OCI-LY1 (cell line): ENCODE results near the gene METTL4.

ENCODE experiments used
- H2AFZ ChIP-seq: fragments of 200-600 bp; sonication (generic), shearing (Covaris generic); 2 replicates; pipeline ENCODE4 v1.6.0; 2014; ENCODE audit warnings: antibody characterized with exemption, mild to moderate bottlenecking, low read length
- H3F3A ChIP-seq: fragments of 200-600 bp; sonication (generic), shearing (Covaris generic); 2 replicates; pipeline ENCODE4 v1.6.0; 2014; ENCODE audit warnings: mild to moderate bottlenecking, antibody characterized with exemption, low read length, moderate library complexity; ENCODE audit not compliant: insufficient read depth
- H3K27ac ChIP-seq: fragments of 200-600 bp; sonication (generic); 2 replicates; pipeline ENCODE4 v1.5.1; 2014; ENCODE audit warnings: low read length, mixed run types, mild to moderate bottlenecking, low read depth; ENCODE audit not compliant: poor library complexity, severe bottlenecking
- H3K27me3 ChIP-seq: fragments of 200-600 bp; sonication (generic); 2 replicates; pipeline ENCODE4 v1.6.0; 2014; ENCODE audit warnings: antibody characterized with exemption, mild to moderate bottlenecking, low read length, moderate library complexity; ENCODE audit not compliant: insufficient read depth
- H3K36me3 ChIP-seq: fragments of 200-600 bp; sonication (generic); 2 replicates; pipeline ENCODE4 v1.6.1; 2014; ENCODE audit warnings: mild to moderate bottlenecking, antibody characterized with exemption, low read length, moderate library complexity, mixed read lengths; ENCODE audit not compliant: insufficient read depth
- H3K4me1 ChIP-seq: fragments of 200-600 bp; sonication (generic); 2 replicates; pipeline ENCODE4 v1.5.1; 2014; ENCODE audit warnings: mild to moderate bottlenecking, low read length, moderate library complexity; ENCODE audit not compliant: insufficient read depth, severe bottlenecking
- H3K4me2 ChIP-seq: fragments of 200-600 bp; sonication (generic), shearing (Covaris generic); 2 replicates; pipeline ENCODE4 v1.6.1; 2014; ENCODE audit warnings: low read length
- H3K4me3 ChIP-seq: fragments of 200-600 bp; sonication (generic); 2 replicates; pipeline ENCODE4 v1.5.1; 2014; ENCODE audit warnings: low read length, low read depth, mild to moderate bottlenecking, mixed read lengths; ENCODE audit not compliant: poor library complexity, severe bottlenecking
- H3K79me2 ChIP-seq: fragments of 200-600 bp; shearing (Covaris generic); 2 replicates; pipeline ENCODE4 v1.6.1; 2016; ENCODE audit warnings: mixed run types, low read length, mixed read lengths; ENCODE audit not compliant: insufficient read depth
- H3K9ac ChIP-seq: fragments of 200-600 bp; sonication (generic), shearing (Covaris generic); 2 replicates; pipeline ENCODE4 v1.6.1; 2014; ENCODE audit warnings: mild to moderate bottlenecking, low read length, mixed read lengths
- H3K9me2 ChIP-seq: fragments of 200-600 bp; sonication (generic), shearing (Covaris generic); 2 replicates; pipeline ENCODE4 v1.6.1; 2014; ENCODE audit warnings: low read depth, mild to moderate bottlenecking, low read length, mixed read lengths
- H3K9me3 ChIP-seq: fragments of 200-600 bp; shearing (Covaris generic); 2 replicates; pipeline ENCODE4 v1.6.1; 2014; ENCODE audit warnings: low read length, mixed read lengths
- H4K20me1 ChIP-seq: fragments of 200-600 bp; sonication (generic), shearing (Covaris generic); 2 replicates; pipeline ENCODE4 v1.6.0; 2016; ENCODE audit warnings: mild to moderate bottlenecking, low read length; ENCODE audit not compliant: insufficient read depth
- CTCF ChIP-seq: fragments of 200-600 bp; sonication (generic), shearing (Covaris generic); IDR thresholded peaks from 2 replicates; pipeline ENCODE4 v1.5.1; 2017; ENCODE audit warnings: mild to moderate bottlenecking, antibody characterized with exemption, low read length, moderate library complexity, mixed read lengths
- EZH2 ChIP-seq: fragments of 200-600 bp; sonication (generic), shearing (Covaris generic); IDR thresholded peaks from 2 replicates; pipeline ENCODE4 v1.8.0; 2017; ENCODE audit warnings: borderline replicate concordance, mixed run types, mild to moderate bottlenecking, antibody characterized with exemption, low read length, moderate library complexity, mixed read lengths

The METTL4 gene

DNA sequence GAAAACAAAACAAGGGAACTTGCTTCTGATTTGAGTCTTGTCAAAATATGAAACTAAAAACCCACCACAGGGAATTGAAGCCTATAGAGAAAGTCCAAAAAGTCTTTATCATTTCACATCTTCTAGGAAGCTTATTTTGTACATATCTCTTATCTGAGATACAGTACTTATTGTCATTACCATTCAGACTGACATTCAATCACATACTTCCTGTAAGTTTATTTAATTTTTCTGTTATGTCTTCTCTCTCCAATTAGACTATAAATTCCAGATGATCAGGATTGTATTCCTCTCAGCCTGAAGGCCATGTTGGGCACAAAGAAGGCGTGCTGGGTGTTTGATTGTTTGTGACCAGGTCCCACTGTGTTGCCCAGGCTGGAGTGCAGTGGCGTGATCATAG, 59.2 kb downstream of the METTL4 start:
- Histone ChIP-seq H3K9me2 (no peaks in the 10 kb centered on the region), H4K20me1 (no peaks in the 10 kb centered on the region), H3K9ac (no peak overlapping the region), H3K27ac (no peak overlapping the region), H2AFZ (no peak overlapping the region), H3K79me2 (no peaks in the 10 kb centered on the region), H3K27me3 (no peaks in the 10 kb centered on the region), H3K4me1 (peaks cover 15% of the 10 kb centered on the region), H3F3A (no peaks in the 10 kb centered on the region), H3K4me2 (no peak overlapping the region), H3K4me3 (no peak overlapping the region), H3K9me3 (no peaks in the 10 kb centered on the region), H3K36me3 (no peaks in the 10 kb centered on the region)
- no peak for TF ChIP-seq EZH2
- TF ChIP-seq CTCF, result no peak

- H3K36me3 ChIP-seq, result no peaks in the 10 kb centered on the region
- no peaks in the 10 kb centered on the region for H4K20me1 ChIP-seq
- H3K4me2 ChIP-seq, result no peak overlapping the region
- TF ChIP-seq CTCF, result no peak
- TF ChIP-seq EZH2, result no peak
- H2AFZ ChIP-seq, result no peak overlapping the region
- H3K9ac ChIP-seq, result no peak overlapping the region
- H3K27ac ChIP-seq, result no peak overlapping the region
- H3K9me2 ChIP-seq, result no peaks in the 10 kb centered on the region
- no peaks in the 10 kb centered on the region for H3K27me3 ChIP-seq
- H3K4me3 ChIP-seq, result no peak overlapping the region
- peaks cover 12% of the 10 kb centered on the region for H3K4me1 ChIP-seq
- no peaks in the 10 kb centered on the region for H3K9me3 ChIP-seq
- H3F3A ChIP-seq, result no peaks in the 10 kb centered on the region
- H3K79me2 ChIP-seq, result no peaks in the 10 kb centered on the region
Measured at GRCh38 chr18:2511451-2511850, 59.9 kb downstream of the METTL4 start.

DNA sequence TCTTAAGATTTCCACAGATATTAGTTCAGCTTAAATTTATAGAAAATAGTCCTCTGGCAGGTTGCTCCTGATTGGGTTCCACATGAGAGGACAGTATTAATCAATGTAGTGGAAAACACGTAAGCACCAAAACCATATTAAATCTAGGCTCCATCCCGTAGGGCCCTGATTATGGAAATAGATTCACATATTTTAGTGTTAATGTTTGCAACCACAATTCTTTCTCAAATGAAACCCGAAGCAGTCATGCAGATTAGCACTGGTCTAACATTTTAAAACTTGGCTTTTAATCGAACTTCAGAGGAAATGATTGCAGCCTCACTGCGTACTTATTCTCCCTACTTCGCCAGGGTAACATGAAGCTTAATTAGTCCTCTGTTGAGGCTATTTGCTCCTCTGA, 60.9 kb downstream of the METTL4 start:
- H3K9me3 ChIP-seq, result no peaks in the 10 kb centered on the region
- no peak overlapping the region for H3K4me2 ChIP-seq
- H4K20me1 ChIP-seq, result no peaks in the 10 kb centered on the region
- no peak overlapping the region for H2AFZ ChIP-seq
- H3F3A ChIP-seq, result no peaks in the 10 kb centered on the region
- no peak overlapping the region for H3K4me3 ChIP-seq
- no peaks in the 10 kb centered on the region for H3K36me3 ChIP-seq
- H3K9ac ChIP-seq, result no peak overlapping the region
- H3K9me2 ChIP-seq, result no peaks in the 10 kb centered on the region
- H3K4me1 ChIP-seq, result peaks cover 5% of the 10 kb centered on the region
- no peaks in the 10 kb centered on the region for H3K27me3 ChIP-seq
- no peak for TF ChIP-seq EZH2
- no peak for TF ChIP-seq CTCF
- H3K27ac ChIP-seq, result no peak overlapping the region
- no peaks in the 10 kb centered on the region for H3K79me2 ChIP-seq
